DOHH2 (cell line): ENCODE results near the gene ZNF462.

Source experiments
- EZH2phosphoT487 ChIP-seq: fragments of 200-600 bp; sonication (generic); IDR thresholded peaks from 2 replicates; pipeline ENCODE4 v1.6.1; 2017; ENCODE audit warnings: borderline replicate concordance, mild to moderate bottlenecking, antibody characterized with exemption, low read length, moderate library complexity, mixed read lengths
- TF ChIP-seq, protein P1 (sequence below): fragments of 200-600 bp; sonication (generic); IDR thresholded peaks from one replicate; pipeline ENCODE4 v1.5.1; 2014; ENCODE audit warnings: antibody characterized with exemption, mild to moderate bottlenecking, low read depth, low read length; ENCODE audit not compliant: poor library complexity, severe bottlenecking

DNA sequence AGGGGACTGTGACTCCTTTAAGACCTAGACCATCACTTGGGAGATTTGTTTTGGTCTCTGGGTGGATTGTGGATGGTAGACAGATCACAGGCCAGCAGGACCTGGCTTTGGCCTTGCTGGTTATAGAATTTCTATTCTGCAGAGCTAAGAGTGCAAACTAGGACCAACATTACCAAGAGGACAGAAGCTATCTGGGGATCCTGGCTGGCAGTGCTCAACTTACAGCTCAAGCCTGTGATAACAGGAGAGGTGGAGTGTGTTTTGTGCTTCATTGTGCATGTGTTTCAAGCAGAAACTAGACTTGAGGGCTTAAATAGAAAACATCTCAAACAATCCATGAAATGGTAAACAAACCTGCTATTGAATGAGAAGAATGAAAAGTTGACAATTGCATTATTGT is 106.7 kb downstream of the ZNF462 start:
- TF ChIP-seq, protein P1, sequence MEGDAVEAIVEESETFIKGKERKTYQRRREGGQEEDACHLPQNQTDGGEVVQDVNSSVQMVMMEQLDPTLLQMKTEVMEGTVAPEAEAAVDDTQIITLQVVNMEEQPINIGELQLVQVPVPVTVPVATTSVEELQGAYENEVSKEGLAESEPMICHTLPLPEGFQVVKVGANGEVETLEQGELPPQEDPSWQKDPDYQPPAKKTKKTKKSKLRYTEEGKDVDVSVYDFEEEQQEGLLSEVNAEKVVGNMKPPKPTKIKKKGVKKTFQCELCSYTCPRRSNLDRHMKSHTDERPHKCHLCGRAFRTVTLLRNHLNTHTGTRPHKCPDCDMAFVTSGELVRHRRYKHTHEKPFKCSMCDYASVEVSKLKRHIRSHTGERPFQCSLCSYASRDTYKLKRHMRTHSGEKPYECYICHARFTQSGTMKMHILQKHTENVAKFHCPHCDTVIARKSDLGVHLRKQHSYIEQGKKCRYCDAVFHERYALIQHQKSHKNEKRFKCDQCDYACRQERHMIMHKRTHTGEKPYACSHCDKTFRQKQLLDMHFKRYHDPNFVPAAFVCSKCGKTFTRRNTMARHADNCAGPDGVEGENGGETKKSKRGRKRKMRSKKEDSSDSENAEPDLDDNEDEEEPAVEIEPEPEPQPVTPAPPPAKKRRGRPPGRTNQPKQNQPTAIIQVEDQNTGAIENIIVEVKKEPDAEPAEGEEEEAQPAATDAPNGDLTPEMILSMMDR: no peak
- TF ChIP-seq EZH2phosphoT487: no peak
